HG03066 (cell line): Measurements from ENCODE around the gene KRTAP1-3.
"Not testable (repeated sequence)": the region's sequence is repeated elsewhere in the genome, so short reads cannot be mapped to it uniquely, and the experiment has no call there.

Experiments used
- ATAC-seq: cut with Tn5 transposase; IDR thresholded peaks from one replicate; pipeline ENCODE4 v1.9.1; 2021; ENCODE audit warnings: low read depth; ENCODE audit not compliant: unreplicated experiment

Gene KRTAP1-3

DNA sequence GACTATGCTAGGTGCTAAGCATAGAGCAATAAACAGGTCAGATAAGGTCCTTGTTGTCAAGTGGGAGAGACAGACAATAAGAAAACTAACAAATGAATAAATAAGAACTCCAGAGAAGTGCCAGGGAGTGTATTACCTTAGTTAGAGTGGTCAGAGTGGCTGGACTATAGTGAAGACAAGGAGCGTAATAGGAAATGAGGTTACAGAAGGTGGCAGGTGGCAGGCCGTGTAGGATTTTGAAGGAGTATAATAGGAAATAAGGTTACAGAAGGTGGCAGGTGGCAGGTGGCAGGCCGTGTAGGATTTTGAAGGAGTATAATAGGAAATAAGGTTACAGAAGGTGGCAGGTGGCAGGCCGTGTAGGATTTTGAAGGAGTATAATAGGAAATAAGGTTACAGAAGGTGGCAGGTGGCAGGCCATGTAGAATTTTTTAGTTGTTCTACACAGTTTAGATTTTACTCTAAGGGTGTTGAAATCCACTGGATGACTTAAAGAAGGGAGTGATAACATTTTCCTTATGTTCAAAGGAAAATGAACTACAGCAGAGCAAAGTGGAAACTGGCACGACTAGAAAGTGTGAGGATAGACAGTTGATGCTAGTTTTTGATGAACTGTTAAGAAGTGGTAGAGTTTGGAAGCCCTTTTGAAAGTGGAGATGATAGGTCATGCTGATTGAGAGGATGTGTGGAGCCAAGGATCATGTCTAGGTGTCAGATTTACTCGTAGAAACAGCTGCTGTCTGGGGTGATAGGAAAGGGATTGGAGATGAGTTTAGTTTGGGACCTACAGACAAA, 22.2 kb downstream of the KRTAP1-3 start:
- no peak for ATAC-seq

GRCh38 chr17:41010441-41010840, 24.2 kb downstream of the KRTAP1-3 start:
- ATAC-seq, result no peak

DNA sequence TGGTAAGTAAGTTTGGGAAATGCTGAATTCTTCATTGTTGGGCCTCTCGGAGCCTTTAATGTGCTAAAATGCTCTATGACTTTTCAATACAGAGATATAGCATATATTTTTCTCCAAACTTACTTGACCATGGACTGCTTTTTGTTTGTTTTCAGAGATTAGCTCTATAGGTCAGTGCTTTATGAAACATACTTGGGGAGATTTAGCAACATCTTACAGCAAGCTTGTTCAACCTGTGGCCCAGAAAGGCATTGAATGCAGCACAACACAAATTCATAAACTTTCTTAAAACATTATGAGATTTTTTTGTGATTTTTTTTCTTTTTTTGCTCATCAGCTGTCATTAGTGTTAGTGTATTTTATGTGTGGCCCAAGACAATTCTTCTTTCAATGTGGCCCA, 24.7 kb downstream of the KRTAP1-3 start:
- no peak for ATAC-seq

GRCh38 chr17:41009301-41009760, 25.3 kb downstream of the KRTAP1-3 start:
- ATAC-seq, result no peak

DNA sequence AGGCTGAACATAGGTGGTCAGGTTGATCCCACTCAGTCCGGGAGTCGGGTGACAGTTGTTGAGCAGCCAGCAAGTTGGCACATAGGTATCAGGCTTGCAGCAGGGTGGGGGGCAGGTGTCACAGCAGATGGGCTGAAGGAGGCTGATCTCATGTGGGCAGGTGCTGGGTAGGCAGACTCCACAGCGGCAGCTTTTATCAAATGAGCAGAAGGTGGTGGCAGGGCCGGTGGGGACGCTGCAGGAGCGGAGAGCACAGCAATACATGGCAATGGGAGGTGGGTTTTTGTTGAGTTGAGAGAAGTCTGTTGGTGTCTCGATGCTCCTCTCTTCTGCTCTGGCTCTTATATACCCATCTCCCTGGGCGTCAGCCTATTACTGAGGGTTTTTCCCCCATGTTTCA, 25.9 kb downstream of the KRTAP1-3 start, which contains the start of gene KRTAP3-1:
TSS of gene KRTAP3-1 (minus strand) at position 318 of the 400 bp plus-strand sequence. CDS start at position 264, 54 bp downstream.
- ATAC-seq, result no peak

- ATAC-seq, result no peak
These were observed 30.3 kb downstream of the KRTAP1-3 start for GRCh38 chr17:41004397-41004796.

- ATAC-seq, result no peak
These were observed 30.7 kb downstream of the KRTAP1-3 start for GRCh38 chr17:41003926-41004325.

- ATAC-seq, result no peak
These were observed 31.9 kb downstream of the KRTAP1-3 start for GRCh38 chr17:41002814-41003213.

GRCh38 chr17:41001795-41002194, 32.9 kb downstream of the KRTAP1-3 start:
- ATAC-seq, result no peak

DNA sequence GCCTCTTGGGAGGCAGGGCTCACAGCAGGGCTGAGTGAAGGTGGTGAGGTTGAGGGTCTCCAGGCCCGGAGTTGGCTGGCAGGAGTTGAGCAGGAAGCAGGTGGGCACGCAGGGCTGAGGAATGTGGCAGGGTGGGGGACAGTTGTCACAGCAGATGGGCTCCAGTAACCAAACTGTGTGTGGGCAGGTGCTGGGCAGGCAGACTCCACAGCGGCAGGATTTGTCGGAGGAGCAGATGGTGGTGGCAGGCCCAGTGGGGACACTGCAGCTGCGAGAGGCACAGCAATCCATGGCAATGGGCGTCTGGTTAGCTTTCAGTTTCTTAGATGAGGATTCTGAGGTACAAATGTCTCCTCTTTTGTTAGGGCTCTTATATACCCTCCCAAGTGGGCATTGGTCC, 35.1 kb downstream of the KRTAP1-3 start, which contains the start of gene KRTAP3-2:
TSS of gene KRTAP3-2 (minus strand) at position 344 of the 400 bp plus-strand sequence. CDS start at position 291, 53 bp downstream.
- ATAC-seq, result not testable (repeated sequence)

DNA sequence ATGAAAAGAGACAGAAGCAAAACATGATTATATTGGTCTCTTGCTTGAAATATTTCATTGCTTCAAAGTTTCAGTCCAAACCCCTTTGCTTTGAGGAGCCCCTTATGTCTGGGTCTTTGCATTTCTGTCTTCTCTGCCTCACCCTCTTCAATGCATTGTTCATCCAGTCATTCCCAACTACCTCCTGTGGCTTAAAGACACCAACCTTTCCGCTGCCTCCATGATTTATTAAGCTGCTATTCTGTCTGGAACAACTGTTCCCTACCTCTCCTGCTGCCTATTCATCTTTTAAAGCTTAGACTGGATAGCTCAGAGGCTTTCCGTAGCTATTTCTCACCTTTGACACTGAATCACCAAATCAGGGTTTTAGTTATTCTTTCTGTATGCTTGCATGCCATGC, 37.3 kb downstream of the KRTAP1-3 start:
- ATAC-seq, result no peak

DNA sequence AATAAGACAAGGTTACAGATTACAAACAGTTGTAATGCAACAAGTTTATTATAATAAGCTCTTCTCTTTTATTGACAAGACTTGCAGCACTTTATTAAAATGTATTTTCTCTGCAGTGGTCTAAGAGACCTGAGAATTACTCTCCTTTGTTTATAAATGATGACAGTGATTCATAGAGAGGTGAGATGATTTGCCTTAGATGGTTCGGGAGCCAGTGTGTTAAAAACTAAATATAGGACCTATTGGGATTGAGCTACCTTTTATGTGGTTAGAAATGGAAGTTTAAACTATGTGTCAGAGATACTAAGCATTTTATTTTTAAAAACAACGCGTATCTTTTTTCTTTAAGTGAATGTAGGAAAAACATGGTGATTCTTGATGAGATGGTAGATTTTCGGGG, 37.8 kb downstream of the KRTAP1-3 start:
- no peak for ATAC-seq

- ATAC-seq, result no peak
These were observed 39.6 kb downstream of the KRTAP1-3 start for GRCh38 chr17:40995116-40995515.

- no peak for ATAC-seq
These were observed 40.8 kb downstream of the KRTAP1-3 start, which contains the start of gene KRTAP3-3 for GRCh38 chr17:40993839-40994238. TSS of gene KRTAP3-3 (minus strand) at chr17:40994164. CDS start at chr17:40994097, 67 bp downstream.

DNA sequence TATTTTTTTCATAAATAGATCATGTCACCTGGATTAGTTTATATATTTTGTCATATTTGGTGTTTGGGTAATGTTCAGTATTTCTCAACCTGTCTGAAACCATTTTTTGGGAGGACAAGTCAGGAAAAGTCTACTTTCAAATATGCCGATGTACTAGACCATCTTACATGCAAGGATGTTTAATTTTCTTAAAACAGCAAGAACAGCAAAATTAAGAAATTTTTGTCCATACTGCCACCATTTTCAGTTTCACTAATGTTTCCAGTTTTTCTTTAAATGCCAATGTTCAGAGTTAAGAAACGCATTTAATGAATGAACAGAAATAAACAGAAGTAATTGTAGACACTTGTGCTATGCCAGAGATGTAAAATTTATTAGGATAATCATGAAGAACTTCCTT, 41.6 kb downstream of the KRTAP1-3 start:
- ATAC-seq, result no peak

- no peak for ATAC-seq
These were observed 42.0 kb downstream of the KRTAP1-3 start for GRCh38 chr17:40992666-40993065.

DNA sequence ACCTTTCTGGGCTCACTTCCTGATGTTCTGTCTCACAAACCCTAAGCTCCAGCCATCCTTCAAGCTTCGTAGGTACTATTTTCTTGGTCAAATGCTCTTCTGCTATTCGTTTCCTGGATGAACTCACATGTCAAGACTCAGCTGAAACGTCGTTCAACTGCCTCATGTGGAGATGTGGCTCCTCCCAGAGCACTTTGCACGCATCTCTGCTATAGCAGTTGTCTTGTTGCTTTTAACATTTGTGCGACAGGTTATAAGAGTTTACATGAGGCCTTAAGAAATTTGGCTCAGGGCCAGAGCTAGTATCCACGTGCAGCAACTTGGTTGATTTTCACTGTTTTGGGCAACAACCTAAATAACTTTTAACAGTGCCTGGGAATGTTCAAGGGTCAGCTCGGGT, 47.8 kb downstream of the KRTAP1-3 start:
- no peak for ATAC-seq

GRCh38 chr17:40984226-40984625, 50.4 kb downstream of the KRTAP1-3 start, which contains the start of gene KRT40:
TSS of gene KRT40 (minus strand) at chr17:40984326. CDS start at chr17:40984273, 53 bp downstream.
- ATAC-seq, result no peak
